SK-N-SH (cell line): Measurements from ENCODE around the gene IL17RB. TPM values are rescaled to one million over a fixed set of nuclear protein-coding genes. Genes with fewer than 3 reads are reported as not detected.

ENCODE experiments used
- CTCF ChIA-PET: fragments of 300-600, 350-600 bp; formaldehyde crosslinking; extraction: SDS; loops from one replicate; lab custom pipeline; 2021; lab: Yijun Ruan, JAX
- POLR2A ChIA-PET: fragments of 350-600 bp; sonication (Branson Sonifier 250); formaldehyde crosslinking; extraction: SDS; loops from one replicate; lab custom pipeline; 2020; ENCODE audit warnings: antibody characterized with exemption, inconsistent platforms; lab: Yijun Ruan, JAX
- DNase-seq: peaks from one replicate; pipeline ENCODE4 v3.0.0; 2012
- H2AFZ ChIP-seq: fragments of 200-600 bp; sonication (generic); 2 replicates; pipeline ENCODE4 v1.8.1; 2016; ENCODE audit warnings: antibody characterized with exemption, mild to moderate bottlenecking, low read depth
- H3F3A ChIP-seq: fragments of 200-600 bp; sonication (generic); replicated peaks from 2 replicates; pipeline ENCODE3; 2016; ENCODE audit warnings: antibody characterized with exemption, mild to moderate bottlenecking; ENCODE audit not compliant: insufficient read depth
- H3K27ac ChIP-seq, 2 experiments: fragments of 200-500 bp in 1 of 2; fragments of 200-600 bp in 1 of 2; sonication (Bioruptor generic) in 1 of 2; sonication (generic), shearing (Covaris generic) in 1 of 2; 2 replicates each; pipeline versions ENCODE4 v1.5.1 to v1.6.1; 2014 to 2016; ENCODE audit warnings: low read depth in 2 of 2, inconsistent platforms in 1 of 2, low read length in 1 of 2, mild to moderate bottlenecking in 1 of 2, mixed read lengths in 1 of 2
- H3K27me3 ChIP-seq: fragments of 200-600 bp; sonication (generic), shearing (Covaris generic); 2 replicates; pipeline ENCODE4 v1.6.1; 2016; ENCODE audit warnings: mixed run types; ENCODE audit not compliant: insufficient read depth
- H3K36me3 ChIP-seq, 2 experiments: fragments of 200-500 bp in 1 of 2; fragments of 200-600 bp in 1 of 2; sonication (Bioruptor generic) in 1 of 2; sonication (generic) in 1 of 2; replicated peaks in 1 of 2; 2 replicates each; pipeline versions ENCODE3 to v1.5.1; 2014 to 2016; ENCODE audit warnings: low read length in 1 of 2, mild to moderate bottlenecking in 1 of 2; ENCODE audit not compliant: insufficient read depth in 2 of 2, control insufficient read depth in 1 of 2
- H3K4me1 ChIP-seq, 2 experiments: fragments of 200-500 bp in 1 of 2; fragments of 200-600 bp in 1 of 2; sonication (Bioruptor generic) in 1 of 2; sonication (generic), shearing (Covaris generic) in 1 of 2; 2 replicates each; pipeline versions ENCODE4 v1.5.1 to v1.6.1; 2014 to 2016; ENCODE audit warnings: low read depth in 1 of 2, low read length in 1 of 2, mixed run types in 1 of 2; ENCODE audit not compliant: insufficient read depth in 2 of 2, control insufficient read depth in 1 of 2
- H3K4me2 ChIP-seq: fragments of 200-600 bp; sonication (generic), shearing (Covaris generic); 2 replicates; pipeline ENCODE4 v1.6.1; 2017; ENCODE audit warnings: mixed run types
- H3K4me3 ChIP-seq, 2 experiments: fragments of 200-500 bp in 1 of 2; fragments of 200-600 bp in 1 of 2; sonication (Bioruptor generic) in 1 of 2; sonication (generic), shearing (Covaris generic) in 1 of 2; 2 replicates each; pipeline versions ENCODE4 v1.5.1 to v1.8.1; 2014 to 2016; ENCODE audit warnings: low read depth in 2 of 2, inconsistent platforms in 1 of 2, low read length in 1 of 2, mild to moderate bottlenecking in 1 of 2, mixed read lengths in 1 of 2, moderate library complexity in 1 of 2
- H3K79me2 ChIP-seq: fragments of 200-600 bp; sonication (generic); 2 replicates; pipeline ENCODE4 v1.8.1; 2017; ENCODE audit warnings: mild to moderate bottlenecking; ENCODE audit not compliant: insufficient read depth
- H3K9ac ChIP-seq: fragments of 200-600 bp; sonication (generic); 2 replicates; pipeline ENCODE4 v1.6.1; 2017; ENCODE audit warnings: mixed run types
- H3K9me2 ChIP-seq: fragments of 200-600 bp; sonication (generic); 2 replicates; pipeline ENCODE4 v1.6.1; 2017; ENCODE audit warnings: mixed run types
- H3K9me3 ChIP-seq: fragments of 200-600 bp; sonication (generic); 2 replicates; pipeline ENCODE4 v1.6.1; 2017; ENCODE audit warnings: mixed run types, mild to moderate bottlenecking, moderate library complexity
- H4K20me1 ChIP-seq: fragments of 200-600 bp; sonication (generic); 2 replicates; pipeline ENCODE4 v1.6.1; 2017; ENCODE audit warnings: mild to moderate bottlenecking, mixed run types; ENCODE audit not compliant: insufficient read depth
- PBX3 ChIP-seq: IDR thresholded peaks from 2 replicates; pipeline ENCODE4; 2012
- WGBS: methylation state at CpG from one replicate; pipeline ENCODE4 v1.1.6; 2017; ENCODE audit warnings: low lambda C conversion rate; 5-methylcytosine and 5-hydroxymethylcytosine counted together
- polyA plus RNA-seq, 3 experiments: library from polyadenylated mRNA; depleted of rRNA; stranded (reverse); fragments of >200 nt; gene quantifications; 2 replicates each; pipeline ENCODE4 v1.2.3, GENCODE V29; 2012
- small RNA-seq, 7 experiments: library from RNA; depleted of rRNA; stranded (forward); fragments of <200 nt; gene quantifications; one replicate each; pipeline ENCODE3, GENCODE V24; 2012

Gene IL17RB
- polyA plus RNA-seq, 1 of the 3 experiments (the other 2 are of a cell fraction) = 0.10 TPM

GRCh38 chr3:53913401-53913800 is 67.0 kb downstream of the IL17RB start:
- no peaks in the 10 kb centered on the region; a peak in 1 of 4 replicates for H3K4me1 ChIP-seq
- no peaks in the 10 kb centered on the region for H3K27me3 ChIP-seq
- no peak overlapping the region for H3K4me2 ChIP-seq
- H2AFZ ChIP-seq = no peak overlapping the region
- H4K20me1 ChIP-seq = no peaks in the 10 kb centered on the region
- H3K4me3 ChIP-seq = no peak overlapping the region
- H3K36me3 ChIP-seq = no peaks in the 10 kb centered on the region
- H3K9me2 ChIP-seq = no peaks in the 10 kb centered on the region
- H3K27ac ChIP-seq = no peak overlapping the region
- no peak overlapping the region for H3K9ac ChIP-seq
- no peaks in the 10 kb centered on the region for H3K79me2 ChIP-seq
- POLR2A ChIA-PET = no interaction called here
- no peaks in the 10 kb centered on the region for H3F3A ChIP-seq
- TF ChIP-seq PBX3 = no peak
- CTCF ChIA-PET = interaction anchor here (1.5 kb wide), 1 partner anchor 25 kb away, joined by 4 read pairs; no protein-coding TSS in a partner anchor
- no peaks in the 10 kb centered on the region for H3K9me3 ChIP-seq
- 74% methylated on average over 8 of the region's 8 CpGs for WGBS
- no peak for DNase-seq

Small RNA genes within 50 kb of the gene (small RNA-seq; reads per million reads assigned to genes)
- gene AC012467.1 = 0 reads per million in 7 experiments

Other genes starting within 250 kb of the IL17RB start
- gene CHDH, start 149 bp upstream of the IL17RB start, polyA plus RNA-seq (2012; rRNA removed) = 0.05 and 0.33 TPM in 2 replicates
- gene ACTR8, start 35.6 kb downstream of the IL17RB start, polyA plus RNA-seq (2012; rRNA removed) = 17.7 and 23.6 TPM in 2 replicates
- 29.2 and 32.1 TPM in 2 replicates for gene SELENOK, start 45.3 kb downstream of the IL17RB start, polyA plus RNA-seq (2012; rRNA removed)